Panc1 (cell line): Measurements from ENCODE around the gene SH3BP5L.

Experiments
- CTCF ChIP-seq: fragments of 450-650 bp; IDR thresholded peaks from 2 replicates; pipeline ENCODE4 v1.5.1; 2017; ENCODE audit warnings: mild to moderate bottlenecking
- POLR2AphosphoS5 ChIP-seq: IDR thresholded peaks from 2 replicates; pipeline ENCODE4 v1.6.1; 2012; ENCODE audit warnings: mild to moderate bottlenecking, low read depth, low read length, moderate library complexity
- REST ChIP-seq, 2 experiments: IDR thresholded peaks; 2 replicates each; pipeline ENCODE4 v1.6.1; 2011 to 2012; ENCODE audit warnings: low read depth in 2 of 2, control low read depth in 1 of 2, low read length in 1 of 2, mild to moderate bottlenecking in 1 of 2, moderate library complexity in 1 of 2; ENCODE audit not compliant: insufficient read depth in 1 of 2
- SIN3A ChIP-seq: IDR thresholded peaks from 2 replicates; pipeline ENCODE4 v1.6.1; 2012; ENCODE audit warnings: low read depth, mild to moderate bottlenecking, low read length, moderate library complexity, borderline replicate concordance; ENCODE audit not compliant: insufficient read depth
- TCF7L2 ChIP-seq: IDR thresholded peaks from 2 replicates; pipeline ENCODE4 v1.6.1; 2011; ENCODE audit warnings: mild to moderate bottlenecking, low read depth, low read length, inconsistent platforms

- no peak for TF ChIP-seq CTCF
- TF ChIP-seq POLR2AphosphoS5, result no peak
- TF ChIP-seq TCF7L2, result no peak
- TF ChIP-seq REST (IDR thresholded peaks at IDR 0.05; ENCODE audit: insufficient read depth in 1 of 2, low read depth in 2 of 2, low read length in 1 of 2), result no peak
- TF ChIP-seq SIN3A, result no peak
Observed at GRCh38 chr1:248792342-248792741, 33.4 kb downstream of the SH3BP5L start.
